HG03432 (cell line): ENCODE measurements around the gene PPP2R5B.
A peak's percentile ranks its signal among the peaks of the same experiment; 100 is the strongest.

Experiments used
- ATAC-seq: cut with Tn5 transposase; IDR thresholded peaks from one replicate; pipeline ENCODE4 v1.9.1; 2021; ENCODE audit warnings: mild to moderate bottlenecking, moderate library complexity; ENCODE audit not compliant: unreplicated experiment

The PPP2R5B gene

GRCh38 chr11:64906314-64906635 lies 18.2 kb upstream of the PPP2R5B start:
- no peak for ATAC-seq

- ATAC-seq: no peak
These were observed 15.7 kb upstream of the PPP2R5B start for GRCh38 chr11:64908766-64909165.

- no peak for ATAC-seq
These were observed 14.7 kb upstream of the PPP2R5B start for GRCh38 chr11:64909653-64910343.

- ATAC-seq: no peak
These were observed 13.9 kb upstream of the PPP2R5B start for GRCh38 chr11:64910451-64911093.

GRCh38 chr11:64911142-64911541 lies 13.3 kb upstream of the PPP2R5B start:
- ATAC-seq: no peak

- no peak for ATAC-seq
These were observed 12.8 kb upstream of the PPP2R5B start for GRCh38 chr11:64911689-64912088.

GRCh38 chr11:64913171-64913727 lies 11.2 kb upstream of the PPP2R5B start:
- ATAC-seq: no peak

- no peak for ATAC-seq
These were observed 10.4 kb upstream of the PPP2R5B start for GRCh38 chr11:64914123-64914522.

- ATAC-seq: no peak
These were observed 9.1 kb upstream of the PPP2R5B start for GRCh38 chr11:64915376-64915887.

DNA sequence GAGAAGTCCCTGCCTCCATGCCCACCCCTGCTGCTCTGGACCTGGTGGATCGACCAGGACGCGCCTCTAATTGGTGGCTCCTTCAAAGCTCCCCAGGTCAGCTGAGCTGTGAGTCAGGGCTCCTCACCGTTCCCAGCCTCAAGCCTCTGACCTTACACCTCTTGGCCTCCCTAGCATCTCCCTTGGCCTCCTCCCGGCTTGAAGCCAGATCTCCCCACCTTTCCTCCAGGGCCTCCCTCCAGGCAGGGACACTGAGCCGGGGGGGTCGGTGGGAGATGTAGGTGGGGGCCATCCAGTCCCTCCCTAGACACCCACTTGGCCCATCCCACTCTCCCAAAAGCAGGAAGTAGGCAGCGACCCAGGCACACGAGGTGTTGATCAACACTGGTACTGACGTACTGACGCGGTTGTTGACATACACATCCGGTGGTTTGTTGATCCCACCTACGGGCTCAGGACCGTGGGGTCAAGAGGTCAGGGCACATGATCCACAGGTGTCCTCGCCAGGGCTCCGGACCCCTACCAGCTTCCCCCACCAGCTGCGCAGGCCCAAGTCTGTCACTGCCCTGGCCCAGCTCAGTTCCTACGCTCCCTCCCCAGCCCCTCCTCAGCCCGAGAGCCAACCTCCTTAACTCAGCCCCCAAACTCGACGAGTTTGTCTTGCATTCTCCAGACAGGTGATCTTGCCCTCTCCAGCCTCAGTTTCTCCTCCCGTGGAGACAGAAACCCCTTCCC lies 8.3 kb upstream of the PPP2R5B start:
- ATAC-seq: peak; percentile 13

- ATAC-seq: peak; percentile 92
These were observed 7.5 kb upstream of the PPP2R5B start, which contains the start of gene ATG2A for GRCh38 chr11:64916775-64917662. TSS of gene ATG2A (minus strand) at chr11:64917209. CDS start at chr11:64917135, 74 bp downstream.

GRCh38 chr11:64917663-64917995 lies 6.9 kb upstream of the PPP2R5B start:
- ATAC-seq: no peak

DNA sequence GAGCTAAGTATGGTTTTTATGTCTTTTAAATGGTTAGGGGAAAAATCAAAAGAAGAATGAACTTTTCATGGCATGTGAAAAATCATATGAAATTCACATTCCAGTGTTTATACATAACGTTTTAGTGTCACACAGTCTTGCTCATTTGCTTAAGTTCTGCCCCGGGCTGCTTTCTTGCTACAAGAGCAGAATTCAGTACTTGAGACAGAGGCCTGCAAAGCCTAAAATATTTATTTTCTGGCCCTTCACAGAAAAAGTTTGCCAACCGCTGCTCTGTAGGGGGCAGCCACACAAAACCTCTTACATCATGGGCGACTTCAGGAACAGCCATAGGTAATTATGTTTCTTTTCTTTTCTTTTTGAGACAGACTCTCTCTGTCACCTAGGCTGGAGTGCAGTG lies 6.5 kb upstream of the PPP2R5B start:
- ATAC-seq: no peak

GRCh38 chr11:64919627-64920026 lies 4.9 kb upstream of the PPP2R5B start:
- no peak for ATAC-seq

- no peak for ATAC-seq
These were observed 4.4 kb upstream of the PPP2R5B start for GRCh38 chr11:64920124-64920523.

DNA sequence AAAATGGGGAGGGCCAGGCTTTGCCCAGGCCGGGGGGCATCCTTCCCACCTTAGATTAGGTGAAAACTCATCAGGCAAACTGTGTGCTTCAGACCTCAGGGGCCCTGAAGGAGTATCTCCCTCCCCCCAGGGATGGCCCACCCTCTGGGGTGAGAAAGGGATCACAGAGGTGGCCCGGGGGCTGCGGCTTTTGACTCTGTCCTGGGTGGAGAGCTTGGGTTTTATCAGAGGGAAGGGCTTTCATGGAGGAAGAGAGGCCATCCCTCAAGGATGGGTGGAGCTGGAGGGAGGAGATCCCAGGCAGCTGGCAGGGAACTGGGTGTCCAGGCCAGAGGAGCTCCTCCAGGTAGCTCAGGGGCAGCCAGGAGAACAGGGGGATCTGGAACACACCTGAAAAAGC lies 3.1 kb upstream of the PPP2R5B start:
- no peak for ATAC-seq

- ATAC-seq: no peak
These were observed 1.3 kb upstream of the PPP2R5B start for GRCh38 chr11:64923151-64923661.

DNA sequence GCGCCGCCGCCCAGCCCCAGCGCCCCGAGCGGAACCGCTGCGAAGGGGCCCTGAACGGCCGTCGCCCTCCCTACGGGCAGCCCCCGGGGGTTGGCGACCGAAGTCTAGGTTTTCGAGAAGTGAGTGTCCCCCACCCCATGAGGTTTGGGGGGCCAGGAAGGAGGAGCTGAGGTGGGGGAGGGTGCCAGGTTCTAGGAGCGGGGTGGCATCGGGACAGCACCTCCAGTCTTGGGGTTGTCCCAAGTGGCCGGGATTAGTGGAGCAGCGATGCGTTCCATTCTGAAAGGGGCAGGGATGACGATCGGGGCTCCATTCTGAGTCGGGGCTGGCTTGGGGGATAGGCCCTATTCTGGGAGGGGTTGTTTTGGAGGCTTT lies 408 bp downstream of the PPP2R5B start:
- ATAC-seq: peak; percentile 3

GRCh38 chr11:64925536-64926436 lies 1.3 kb downstream of the PPP2R5B start:
- ATAC-seq: no peak
